ENCODE measurements around the gene CSNK2A1. TPM values are rescaled to one million over a fixed set of nuclear protein-coding genes. Genes with fewer than 3 reads are reported as not detected.

Gene CSNK2A1
- total RNA-seq, 1 donor from 2014 or later = 214 TPM

- Mint-ChIP-seq H3K9me3 (ENCODE audit: unreplicated experiment) (peaks cover 8% of the 10 kb centered on the region), H3K27ac (ENCODE audit: unreplicated experiment) (no peak overlapping the region), H3K4me1 (ENCODE audit: low read depth, unreplicated experiment) (peaks cover 13% of the 10 kb centered on the region), H3K36me3 (ENCODE audit: unreplicated experiment) (peaks cover 12% of the 10 kb centered on the region), H3K4me3 (ENCODE audit: unreplicated experiment) (no peak overlapping the region), H3K27me3 (ENCODE audit: unreplicated experiment) (peaks cover 3% of the 10 kb centered on the region)
- TF ChIP-seq CTCF (IDR thresholded peaks at IDR 0.05; ENCODE audit: partially characterized antibody, unreplicated experiment) = no peak
- DNase-seq = no peak
Observed at GRCh38 chr20:432677-433299, 110.8 kb downstream of the CSNK2A1 start.

GRCh38 chr20:432208-432607, 111.4 kb downstream of the CSNK2A1 start:
- no peak overlapping the region for H3K4me3 Mint-ChIP-seq (ENCODE audit: unreplicated experiment)
- TF ChIP-seq CTCF (IDR thresholded peaks at IDR 0.05; ENCODE audit: partially characterized antibody, unreplicated experiment) = no peak
- peaks cover 8% of the 10 kb centered on the region for H3K9me3 Mint-ChIP-seq (ENCODE audit: unreplicated experiment)
- H3K27ac Mint-ChIP-seq (ENCODE audit: unreplicated experiment) = no peak overlapping the region
- no peak for DNase-seq
- peaks cover 3% of the 10 kb centered on the region for H3K27me3 Mint-ChIP-seq (ENCODE audit: unreplicated experiment)
- H3K36me3 Mint-ChIP-seq (ENCODE audit: unreplicated experiment) = peaks cover 8% of the 10 kb centered on the region
- H3K4me1 Mint-ChIP-seq (ENCODE audit: low read depth, unreplicated experiment) = peaks cover 13% of the 10 kb centered on the region

DNA sequence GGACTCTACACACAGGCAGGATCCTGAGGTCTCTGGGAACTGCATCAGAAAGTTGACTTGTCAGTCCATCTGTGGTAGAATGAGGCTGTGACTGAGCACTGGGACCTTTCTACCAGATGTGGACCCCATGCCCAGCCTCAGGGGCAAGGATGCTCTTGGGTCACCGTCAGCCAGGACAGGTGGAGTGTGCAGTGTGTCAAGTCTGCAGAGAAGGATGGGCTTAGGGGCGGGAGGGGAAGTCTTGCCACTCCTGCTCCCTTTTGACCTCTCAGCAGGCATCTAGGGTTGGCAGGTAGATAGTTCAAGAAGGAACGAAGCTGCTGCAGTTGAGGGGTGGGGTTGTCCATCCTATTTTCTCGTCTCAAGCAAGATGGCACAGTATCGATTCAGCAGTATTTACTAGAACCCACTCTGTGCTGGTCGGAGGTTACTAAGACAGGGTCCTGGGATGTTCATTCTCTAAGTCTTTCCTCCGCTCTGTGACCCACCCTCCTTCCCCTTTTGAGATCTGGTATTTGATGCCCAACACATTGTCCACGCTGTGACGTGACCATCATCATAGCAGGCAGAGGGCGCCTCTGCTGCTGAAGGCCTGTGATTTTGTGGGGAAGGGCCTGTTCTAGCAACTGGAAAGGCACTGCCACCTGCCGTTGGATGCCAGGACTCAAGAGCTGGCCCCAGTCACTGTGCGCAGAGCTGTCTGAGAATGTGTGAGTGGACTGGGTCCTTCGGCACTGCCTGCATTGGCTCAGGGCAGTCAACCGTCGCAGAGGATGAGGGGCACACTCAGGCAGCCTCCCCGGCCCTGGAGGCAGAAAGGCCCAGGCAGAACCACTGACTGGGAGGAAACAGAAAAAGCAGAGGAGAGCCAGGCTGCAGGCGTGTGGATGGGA, 112.3 kb downstream of the CSNK2A1 start:
- Mint-ChIP-seq H3K36me3 (ENCODE audit: unreplicated experiment) (peaks cover 8% of the 10 kb centered on the region), H3K27ac (ENCODE audit: unreplicated experiment) (no peak overlapping the region), H3K27me3 (ENCODE audit: unreplicated experiment) (peaks cover 3% of the 10 kb centered on the region), H3K4me1 (ENCODE audit: low read depth, unreplicated experiment) (peaks cover 13% of the 10 kb centered on the region), H3K9me3 (ENCODE audit: unreplicated experiment) (peaks cover 10% of the 10 kb centered on the region), H3K4me3 (ENCODE audit: unreplicated experiment) (no peak overlapping the region)
- peak; percentile 62 for DNase-seq
- no peak for TF ChIP-seq CTCF (IDR thresholded peaks at IDR 0.05; ENCODE audit: partially characterized antibody, unreplicated experiment)

GRCh38 chr20:430091-430999, 113.2 kb downstream of the CSNK2A1 start:
- Mint-ChIP-seq H3K4me3 (ENCODE audit: unreplicated experiment) (no peak overlapping the region), H3K27ac (ENCODE audit: unreplicated experiment) (no peak overlapping the region), H3K9me3 (ENCODE audit: unreplicated experiment) (peaks cover 10% of the 10 kb centered on the region), H3K4me1 (ENCODE audit: low read depth, unreplicated experiment) (peaks cover 11% of the 10 kb centered on the region), H3K27me3 (ENCODE audit: unreplicated experiment) (peaks cover 3% of the 10 kb centered on the region), H3K36me3 (ENCODE audit: unreplicated experiment) (peaks cover 4% of the 10 kb centered on the region)
- DNase-seq = peak; percentile 31
- no peak for TF ChIP-seq CTCF (IDR thresholded peaks at IDR 0.05; ENCODE audit: partially characterized antibody, unreplicated experiment)
